ENCODE measurements around the gene DDX46. TPM values are rescaled to one million over a fixed set of nuclear protein-coding genes. Genes with fewer than 3 reads are reported as not detected.

Gene DDX46
- total and polyA plus RNA-seq, 2 donors (not counting 1 experiment from before 2014, with no cell fraction given) = 15.4 to 80.9 TPM

DNA sequence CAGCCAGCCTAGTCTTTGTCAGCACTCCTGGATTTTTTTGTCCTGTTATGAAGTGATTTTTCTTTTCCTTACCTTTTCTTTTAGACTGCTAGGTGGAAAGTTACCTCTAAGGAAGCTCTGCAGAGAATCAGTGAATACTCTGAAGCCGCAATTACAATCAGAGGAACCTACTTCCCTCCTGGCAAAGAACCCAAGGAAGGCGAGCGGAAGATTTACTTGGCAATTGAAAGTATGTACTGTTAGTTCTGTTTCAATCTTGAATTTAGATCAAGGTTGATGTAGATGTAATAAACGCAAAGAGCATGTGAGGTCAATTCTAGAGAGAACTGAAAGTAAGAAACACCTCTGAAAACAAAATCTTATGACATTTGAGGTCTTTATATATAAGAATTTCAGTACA, 60.2 kb downstream of the DDX46 start:
- DNase-seq = no peak
- CTCF ChIA-PET = no interaction called here
- Mint-ChIP-seq H3K4me1 (peaks cover 6% of the 10 kb centered on the region), H3K27me3 (no peaks in the 10 kb centered on the region), H3K9me3 (ENCODE audit: insufficient read depth) (no peaks in the 10 kb centered on the region), H3K27ac (no peak overlapping the region), H3K4me3 (no peak overlapping the region)
- Histone ChIP-seq H3K9me3 (ENCODE audit: control extremely low read depth in 1 of 3, control insufficient read depth in 2 of 3, insufficient read depth in 1 of 3, low read length in 2 of 3) (no peaks in the 10 kb centered on the region), H3K4me3 (ENCODE audit: control extremely low read depth in 1 of 5, extremely low read depth in 1 of 5, insufficient read depth in 1 of 5, low read depth in 2 of 5, low read length in 4 of 5) (no peak overlapping the region), H3K4me1 (ENCODE audit: control insufficient read depth in 2 of 2, insufficient read depth in 2 of 2, low read length in 2 of 2) (peaks cover under 1 to 7% of the 10 kb centered on the region in 2 donors), H3K9ac (ENCODE audit: low read length) (no peak overlapping the region), H4K20me1 (ENCODE audit: control insufficient read depth, insufficient read depth, low read length, poor library complexity, severe bottlenecking) (no peaks in the 10 kb centered on the region), H3K36me3 (replicated peaks in 1 of 2; ENCODE audit: control extremely low read depth in 1 of 2, control insufficient read depth in 1 of 2, extremely low read depth in 1 of 2, insufficient read depth in 2 of 2, low read length in 1 of 2) (peaks cover 3 to 56% of the 10 kb centered on the region in 2 experiments), H2AFZ (ENCODE audit: insufficient read depth, low read depth, low read length, poor library complexity, severe bottlenecking) (no peak overlapping the region), H3K4me2 (replicated peaks; ENCODE audit: low read depth, low read length, poor library complexity, severe bottlenecking) (no peak overlapping the region), H3K79me2 (ENCODE audit: control insufficient read depth, insufficient read depth, low read length) (no peaks in the 10 kb centered on the region), H3K27ac (ENCODE audit: low read length in 2 of 2) (no peak overlapping the region), H3K27me3 (replicated peaks in 1 of 4; ENCODE audit: control extremely low read depth in 1 of 4, control insufficient read depth in 3 of 4, insufficient read depth in 4 of 4, low read length in 3 of 4) (no peaks in the 10 kb centered on the region)
- no peak for TF ChIP-seq EZH2 (IDR thresholded peaks at IDR 0.05; ENCODE audit: borderline replicate concordance, insufficient read depth, low read depth, low read length, poor library complexity, severe bottlenecking)
- TF ChIP-seq, protein P1, sequence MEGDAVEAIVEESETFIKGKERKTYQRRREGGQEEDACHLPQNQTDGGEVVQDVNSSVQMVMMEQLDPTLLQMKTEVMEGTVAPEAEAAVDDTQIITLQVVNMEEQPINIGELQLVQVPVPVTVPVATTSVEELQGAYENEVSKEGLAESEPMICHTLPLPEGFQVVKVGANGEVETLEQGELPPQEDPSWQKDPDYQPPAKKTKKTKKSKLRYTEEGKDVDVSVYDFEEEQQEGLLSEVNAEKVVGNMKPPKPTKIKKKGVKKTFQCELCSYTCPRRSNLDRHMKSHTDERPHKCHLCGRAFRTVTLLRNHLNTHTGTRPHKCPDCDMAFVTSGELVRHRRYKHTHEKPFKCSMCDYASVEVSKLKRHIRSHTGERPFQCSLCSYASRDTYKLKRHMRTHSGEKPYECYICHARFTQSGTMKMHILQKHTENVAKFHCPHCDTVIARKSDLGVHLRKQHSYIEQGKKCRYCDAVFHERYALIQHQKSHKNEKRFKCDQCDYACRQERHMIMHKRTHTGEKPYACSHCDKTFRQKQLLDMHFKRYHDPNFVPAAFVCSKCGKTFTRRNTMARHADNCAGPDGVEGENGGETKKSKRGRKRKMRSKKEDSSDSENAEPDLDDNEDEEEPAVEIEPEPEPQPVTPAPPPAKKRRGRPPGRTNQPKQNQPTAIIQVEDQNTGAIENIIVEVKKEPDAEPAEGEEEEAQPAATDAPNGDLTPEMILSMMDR (IDR thresholded peaks at IDR 0.05) = no peak
- no peak for ATAC-seq (ENCODE audit: low read depth)
- intact Hi-C loops (cut with micrococcal nuclease) = no loop called here
- no CpG with 5 or more reads among the region's 4 CpGs for WGBS (ENCODE audit: insufficient coverage)
- POLR2A ChIA-PET = no interaction called here

DNA sequence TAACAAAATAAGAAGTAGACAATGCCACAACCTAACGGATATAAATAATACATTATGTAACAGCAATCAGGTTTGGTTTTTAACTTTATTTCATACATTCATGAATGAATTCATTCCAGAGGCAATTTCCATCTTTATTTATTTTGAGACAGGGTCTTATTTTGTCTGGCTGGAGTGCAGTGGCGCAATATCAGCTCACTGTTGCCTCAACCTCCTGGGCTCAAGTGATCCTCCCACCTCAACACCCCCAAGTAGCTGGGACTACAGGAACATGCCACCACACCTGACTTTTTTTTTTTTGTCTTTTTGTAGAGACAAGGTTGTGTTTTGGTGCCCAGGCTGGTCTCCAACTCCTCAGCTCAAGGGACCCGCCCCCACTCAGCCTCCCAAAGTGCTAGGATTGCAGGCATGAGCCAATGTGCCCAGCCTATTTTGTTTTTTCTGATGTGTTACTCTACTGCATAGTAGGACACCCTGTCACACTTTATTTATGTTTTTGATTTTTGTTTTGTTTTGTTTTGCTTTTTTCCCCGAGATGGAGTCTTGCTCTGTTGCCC, 60.9 kb downstream of the DDX46 start:
- WGBS (ENCODE audit: insufficient coverage) = 100% methylated on average over 1 of the region's 4 CpGs
- Mint-ChIP-seq H3K27me3 (no peaks in the 10 kb centered on the region), H3K4me1 (peaks cover under 1% of the 10 kb centered on the region), H3K4me3 (no peak overlapping the region), H3K9me3 (ENCODE audit: insufficient read depth) (no peaks in the 10 kb centered on the region), H3K27ac (no peak overlapping the region)
- Histone ChIP-seq H3K79me2 (ENCODE audit: control insufficient read depth, insufficient read depth, low read length) (no peaks in the 10 kb centered on the region), H3K27ac (ENCODE audit: low read length in 2 of 2) (no peak overlapping the region), H3K4me1 (ENCODE audit: control insufficient read depth in 2 of 2, insufficient read depth in 2 of 2, low read length in 2 of 2) (peaks cover 0 to under 1% of the 10 kb centered on the region in 2 donors), H3K36me3 (replicated peaks in 1 of 2; ENCODE audit: control extremely low read depth in 1 of 2, control insufficient read depth in 1 of 2, extremely low read depth in 1 of 2, insufficient read depth in 2 of 2, low read length in 1 of 2) (peaks cover 3 to 56% of the 10 kb centered on the region in 2 experiments), H3K4me3 (ENCODE audit: control extremely low read depth in 1 of 5, extremely low read depth in 1 of 5, insufficient read depth in 1 of 5, low read depth in 2 of 5, low read length in 4 of 5) (no peak overlapping the region), H3K4me2 (replicated peaks; ENCODE audit: low read depth, low read length, poor library complexity, severe bottlenecking) (no peak overlapping the region), H3K9ac (ENCODE audit: low read length) (no peak overlapping the region), H3K27me3 (replicated peaks in 1 of 4; ENCODE audit: control extremely low read depth in 1 of 4, control insufficient read depth in 3 of 4, insufficient read depth in 4 of 4, low read length in 3 of 4) (no peaks in the 10 kb centered on the region), H3K9me3 (ENCODE audit: control extremely low read depth in 1 of 3, control insufficient read depth in 2 of 3, insufficient read depth in 1 of 3, low read length in 2 of 3) (no peaks in the 10 kb centered on the region), H2AFZ (ENCODE audit: insufficient read depth, low read depth, low read length, poor library complexity, severe bottlenecking) (no peak overlapping the region), H4K20me1 (ENCODE audit: control insufficient read depth, insufficient read depth, low read length, poor library complexity, severe bottlenecking) (no peaks in the 10 kb centered on the region)
- ChIA-PET CTCF (no interaction called here), POLR2A (no interaction called here)
- intact Hi-C loops (cut with micrococcal nuclease) = no loop called here
- ATAC-seq (ENCODE audit: low read depth) = no peak
- no peak for DNase-seq
- no peak for TF ChIP-seq EZH2 (IDR thresholded peaks at IDR 0.05; ENCODE audit: borderline replicate concordance, insufficient read depth, low read depth, low read length, poor library complexity, severe bottlenecking)
- TF ChIP-seq, protein P1 (IDR thresholded peaks at IDR 0.05) = no peak
